Measurements from ENCODE around the gene IL3RA.

Gene IL3RA

DNA sequence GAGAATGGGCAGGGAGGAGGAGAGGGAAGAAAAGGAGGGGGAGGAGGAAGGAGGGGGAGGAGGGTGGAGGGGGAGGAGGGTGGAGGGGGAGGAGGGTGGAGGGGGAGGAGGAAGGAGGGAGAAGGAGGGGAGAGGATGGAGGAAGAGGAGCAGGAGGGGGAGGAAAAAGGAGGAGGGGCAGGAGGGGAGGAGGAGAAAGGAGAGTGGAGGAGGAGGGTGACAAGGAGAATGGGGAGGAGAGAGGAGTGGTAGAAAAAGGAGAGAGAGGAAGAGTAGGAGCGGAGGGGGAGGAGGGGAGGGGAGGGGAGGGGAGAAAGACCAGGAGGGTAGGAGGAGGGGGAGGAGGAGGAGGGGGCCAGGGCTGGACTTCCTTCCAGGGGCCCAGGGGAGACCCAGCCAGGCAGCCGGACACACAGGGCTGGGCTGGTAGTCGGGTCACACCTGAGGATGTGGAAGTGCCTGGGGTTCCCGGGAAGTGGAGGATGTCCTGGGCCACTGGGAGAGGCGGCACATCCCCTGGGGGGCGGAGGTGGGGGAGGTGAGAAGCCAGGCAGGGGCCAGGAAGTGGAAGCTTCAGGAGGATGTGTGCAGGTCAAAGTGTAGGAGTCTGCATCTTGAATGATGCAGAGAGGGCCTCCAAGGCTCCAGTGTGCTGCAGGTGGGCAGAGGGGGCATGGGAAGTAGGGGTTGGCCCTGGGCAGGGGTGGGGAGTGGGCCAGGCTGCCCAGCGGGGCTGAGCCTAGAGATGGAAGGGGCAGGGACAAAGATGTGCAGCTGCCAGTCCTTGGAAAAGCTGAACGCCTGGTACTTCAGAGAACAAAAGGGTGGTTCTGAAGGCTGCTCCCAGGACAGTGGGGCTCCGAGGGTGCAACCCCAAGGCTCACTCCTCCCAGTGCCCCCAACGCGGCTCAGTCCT, 18.8 kb downstream of the IL3RA start:
- Histone ChIP-seq H3K4me3 (replicated peaks; ENCODE audit: low read depth, low read length) (no peak overlapping the region), H3K36me3 (ENCODE audit: control insufficient read depth, insufficient read depth, low read length) (peaks cover 5% of the 10 kb centered on the region), H3K27me3 (replicated peaks; ENCODE audit: control insufficient read depth, insufficient read depth, low read length) (no peaks in the 10 kb centered on the region)
- DNase-seq (ENCODE audit: extremely low read depth, insufficient read length) = no peak
- TF ChIP-seq, protein P1, sequence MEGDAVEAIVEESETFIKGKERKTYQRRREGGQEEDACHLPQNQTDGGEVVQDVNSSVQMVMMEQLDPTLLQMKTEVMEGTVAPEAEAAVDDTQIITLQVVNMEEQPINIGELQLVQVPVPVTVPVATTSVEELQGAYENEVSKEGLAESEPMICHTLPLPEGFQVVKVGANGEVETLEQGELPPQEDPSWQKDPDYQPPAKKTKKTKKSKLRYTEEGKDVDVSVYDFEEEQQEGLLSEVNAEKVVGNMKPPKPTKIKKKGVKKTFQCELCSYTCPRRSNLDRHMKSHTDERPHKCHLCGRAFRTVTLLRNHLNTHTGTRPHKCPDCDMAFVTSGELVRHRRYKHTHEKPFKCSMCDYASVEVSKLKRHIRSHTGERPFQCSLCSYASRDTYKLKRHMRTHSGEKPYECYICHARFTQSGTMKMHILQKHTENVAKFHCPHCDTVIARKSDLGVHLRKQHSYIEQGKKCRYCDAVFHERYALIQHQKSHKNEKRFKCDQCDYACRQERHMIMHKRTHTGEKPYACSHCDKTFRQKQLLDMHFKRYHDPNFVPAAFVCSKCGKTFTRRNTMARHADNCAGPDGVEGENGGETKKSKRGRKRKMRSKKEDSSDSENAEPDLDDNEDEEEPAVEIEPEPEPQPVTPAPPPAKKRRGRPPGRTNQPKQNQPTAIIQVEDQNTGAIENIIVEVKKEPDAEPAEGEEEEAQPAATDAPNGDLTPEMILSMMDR (IDR thresholded peaks at IDR 0.05; ENCODE audit: insufficient read depth, low read length, poor library complexity, severe bottlenecking) = no peak

DNA sequence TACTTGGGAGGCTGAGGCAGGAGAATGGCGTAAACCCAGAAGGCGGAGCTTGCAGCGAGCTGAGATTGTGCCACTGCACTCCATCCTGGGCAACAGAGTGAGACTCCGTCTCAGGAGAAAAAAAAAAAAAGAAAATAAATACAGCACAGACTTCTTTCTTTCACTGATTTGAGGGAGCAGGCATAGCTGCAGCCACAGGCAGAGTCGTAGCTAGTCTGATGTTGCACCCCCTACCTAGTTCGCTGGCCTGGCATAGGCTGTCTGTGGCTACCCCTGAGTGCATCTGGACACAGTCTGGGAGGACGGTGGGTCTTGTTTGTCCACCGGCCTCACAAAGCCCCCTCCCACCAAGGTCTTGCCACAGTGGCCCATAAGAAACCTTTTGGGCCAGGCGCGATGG, 21.4 kb downstream of the IL3RA start:
- no peaks in the 10 kb centered on the region; the same call in none of the 2 replicates for H3K36me3 ChIP-seq (ENCODE audit: control insufficient read depth, insufficient read depth, low read length)
- no peak for DNase-seq (ENCODE audit: extremely low read depth, insufficient read length)
- TF ChIP-seq, protein P1 (IDR thresholded peaks at IDR 0.05; ENCODE audit: insufficient read depth, low read length, poor library complexity, severe bottlenecking) = no peak
- H3K27me3 ChIP-seq (replicated peaks; ENCODE audit: control insufficient read depth, insufficient read depth, low read length) = no peaks in the 10 kb centered on the region
- no peak overlapping the region for H3K4me3 ChIP-seq (replicated peaks; ENCODE audit: low read depth, low read length)

DNA sequence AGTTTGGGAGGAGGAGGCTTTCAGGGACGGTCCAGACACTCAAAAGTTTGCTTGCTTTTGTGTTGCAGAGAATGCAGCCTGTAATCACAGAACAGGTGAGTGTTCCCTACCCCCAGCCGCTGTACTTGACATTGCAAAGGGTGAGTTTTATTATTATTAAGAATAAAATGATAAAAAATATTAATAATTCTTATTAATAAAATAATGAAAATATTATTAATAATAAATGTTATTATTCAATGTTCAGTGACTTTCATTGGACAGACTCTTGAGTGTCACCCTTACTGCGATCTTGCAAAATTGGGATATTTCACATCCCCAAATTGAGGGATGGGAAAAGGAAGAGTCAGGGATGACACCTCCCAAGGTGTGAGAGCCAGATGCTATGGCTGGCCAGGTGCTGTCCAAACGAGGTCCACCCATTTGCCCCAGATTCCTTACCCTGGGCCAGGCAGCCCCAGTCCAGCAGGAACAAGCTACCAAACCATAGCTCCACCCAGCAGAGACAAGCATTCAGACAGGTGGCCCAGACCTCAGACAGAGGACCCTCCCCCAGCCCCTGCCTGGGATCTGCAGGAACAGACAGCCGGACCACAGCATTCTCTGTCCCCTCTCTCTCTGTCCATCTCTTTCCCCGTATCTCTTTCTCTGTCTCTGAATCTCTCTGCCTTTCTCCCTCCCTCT, 22.4 kb downstream of the IL3RA start:
- TF ChIP-seq, protein P1 (IDR thresholded peaks at IDR 0.05; ENCODE audit: insufficient read depth, low read length, poor library complexity, severe bottlenecking) = no peak
- DNase-seq (ENCODE audit: extremely low read depth, insufficient read length) = no peak
- Histone ChIP-seq H3K4me3 (replicated peaks; ENCODE audit: low read depth, low read length) (no peak overlapping the region), H3K36me3 (ENCODE audit: control insufficient read depth, insufficient read depth, low read length) (no peaks in the 10 kb centered on the region; the same call in none of the 2 replicates), H3K27me3 (replicated peaks; ENCODE audit: control insufficient read depth, insufficient read depth, low read length) (no peaks in the 10 kb centered on the region)

DNA sequence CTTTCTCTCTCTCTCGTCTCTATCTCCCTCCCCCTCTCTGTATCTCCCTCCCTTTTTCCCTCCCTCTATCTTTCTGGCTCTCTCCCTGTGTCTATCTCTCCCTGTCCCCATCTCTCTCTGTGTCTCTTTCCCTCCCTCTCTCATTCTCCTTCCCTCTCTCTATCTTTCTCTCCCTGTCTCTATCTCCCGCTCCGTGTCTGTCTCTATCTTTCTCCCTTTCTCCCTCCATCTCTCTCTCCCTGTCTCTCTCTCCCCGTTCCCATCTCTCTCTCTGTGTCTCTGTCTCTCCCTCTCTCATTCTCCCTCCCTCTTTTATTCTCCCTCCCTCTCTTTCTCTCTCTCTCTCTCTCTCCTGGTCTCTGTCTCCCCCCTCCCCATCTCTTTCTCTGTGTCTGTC, 22.9 kb downstream of the IL3RA start:
- Histone ChIP-seq H3K36me3 (ENCODE audit: control insufficient read depth, insufficient read depth, low read length) (no peaks in the 10 kb centered on the region; the same call in 1 of the 2 replicates), H3K4me3 (replicated peaks; ENCODE audit: low read depth, low read length) (no peak overlapping the region), H3K27me3 (replicated peaks; ENCODE audit: control insufficient read depth, insufficient read depth, low read length) (no peaks in the 10 kb centered on the region)
- TF ChIP-seq, protein P1 (IDR thresholded peaks at IDR 0.05; ENCODE audit: insufficient read depth, low read length, poor library complexity, severe bottlenecking) = no peak
- no peak for DNase-seq (ENCODE audit: extremely low read depth, insufficient read length)

DNA sequence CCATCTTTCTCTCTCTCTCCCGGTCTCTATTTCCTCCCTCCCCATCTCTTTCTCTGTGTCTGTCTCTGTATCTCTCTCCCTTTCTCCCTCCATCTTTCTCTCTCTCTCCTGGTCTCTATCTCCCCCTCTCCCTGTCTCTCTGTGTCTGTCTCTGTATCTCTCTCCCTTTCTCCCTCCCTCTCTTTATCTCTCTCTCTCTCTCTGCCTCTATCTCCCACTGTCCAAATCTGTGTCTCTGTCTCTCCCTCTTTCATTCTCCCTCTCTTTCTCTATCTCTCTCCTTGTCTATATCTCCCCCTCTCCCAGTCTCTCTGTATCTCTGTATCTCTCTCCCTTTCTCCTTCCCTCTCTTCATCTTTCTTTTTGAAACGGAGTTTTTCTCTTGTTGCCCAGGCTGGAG, 23.6 kb downstream of the IL3RA start:
- no peaks in the 10 kb centered on the region; the same call in 1 of the 2 replicates for H3K36me3 ChIP-seq (ENCODE audit: control insufficient read depth, insufficient read depth, low read length)
- TF ChIP-seq, protein P1 (IDR thresholded peaks at IDR 0.05; ENCODE audit: insufficient read depth, low read length, poor library complexity, severe bottlenecking) = no peak
- no peaks in the 10 kb centered on the region for H3K27me3 ChIP-seq (replicated peaks; ENCODE audit: control insufficient read depth, insufficient read depth, low read length)
- DNase-seq (ENCODE audit: extremely low read depth, insufficient read length) = no peak
- H3K4me3 ChIP-seq (replicated peaks; ENCODE audit: low read depth, low read length) = no peak overlapping the region
